NCI-H1694 treated with DMSO at 0.1 percent for 48 hours (cell line): ENCODE measurements around the gene FBXW11.

ENCODE experiments used
- DNase-seq: peaks from one replicate; lab custom pipeline; 2025; lab: John Stamatoyannopoulos, UW

The FBXW11 gene

DNA sequence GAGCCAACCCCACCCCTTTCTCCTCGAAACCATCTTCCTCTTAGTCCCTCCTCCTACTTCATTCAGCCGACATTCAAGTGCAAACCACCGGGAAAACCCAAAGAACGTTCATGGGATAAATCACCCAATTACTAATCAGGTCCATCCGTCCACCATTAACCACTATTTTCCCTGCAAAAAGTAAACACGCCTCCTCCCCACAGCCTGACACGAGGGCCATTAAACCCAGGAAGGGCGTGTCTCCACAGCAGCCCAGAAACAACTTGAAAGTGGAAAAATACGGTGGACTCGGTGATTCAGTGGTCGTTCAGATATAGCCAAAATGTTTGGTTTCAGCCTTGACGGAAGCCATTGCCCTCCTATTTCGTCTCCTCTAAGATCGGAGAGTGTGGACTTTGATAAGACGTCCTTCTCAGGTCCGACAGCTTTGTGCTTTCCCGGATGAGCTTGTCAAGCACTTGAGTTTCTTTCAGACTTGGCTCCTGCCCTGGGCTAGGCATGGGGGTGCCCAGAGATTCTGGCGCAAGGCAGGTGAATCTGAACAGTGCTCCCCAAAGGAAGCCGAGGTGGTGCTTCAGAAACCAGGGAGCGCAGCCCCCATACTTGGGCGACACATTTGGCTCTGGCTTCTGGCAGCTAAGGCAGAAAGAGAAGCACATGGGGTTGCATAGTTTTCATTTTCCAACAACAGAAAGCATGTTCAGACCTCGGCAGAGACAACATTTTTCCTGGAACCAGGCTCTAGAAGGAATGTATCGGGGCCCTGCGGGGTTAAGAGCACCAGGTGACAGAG lies 164.3 kb downstream of the FBXW11 start:
- no peak for DNase-seq

DNA sequence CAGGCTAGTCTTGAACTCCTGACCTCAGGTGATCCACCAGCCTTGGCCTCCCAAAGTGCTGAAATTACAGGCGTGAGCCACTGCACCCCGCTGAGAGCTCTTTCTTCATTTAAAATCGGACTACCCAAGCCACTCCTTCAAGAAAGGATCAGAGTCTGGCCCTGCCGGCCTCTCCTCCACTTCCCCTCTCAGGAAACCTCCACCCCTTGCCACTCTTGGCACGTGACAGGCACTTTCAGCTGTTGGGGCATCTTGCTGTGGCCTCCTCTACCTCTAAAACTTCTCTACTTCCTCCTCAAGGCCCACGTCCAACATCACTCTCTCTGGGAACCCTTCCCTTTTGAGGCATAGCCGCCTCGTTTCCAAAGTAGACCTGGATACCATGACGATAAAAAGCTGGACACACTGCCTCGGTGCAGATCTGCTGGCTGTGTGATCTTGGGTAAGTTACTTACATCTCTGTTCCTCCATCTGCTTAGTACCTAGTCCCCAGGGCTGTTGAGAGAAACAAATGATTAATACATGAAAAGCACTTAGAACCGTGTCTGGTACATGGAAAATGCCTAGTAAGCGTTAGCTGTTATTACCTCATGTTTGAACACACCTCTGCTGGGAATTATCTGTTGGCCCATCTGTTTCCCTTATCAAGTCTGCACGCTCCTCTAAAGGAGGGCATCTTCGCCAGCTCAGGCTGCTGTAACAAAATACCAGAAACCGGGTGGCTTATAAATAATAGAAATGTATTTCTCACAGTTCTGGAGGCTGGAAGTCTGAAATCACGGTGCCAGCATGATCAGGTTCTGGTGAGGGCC lies 165.5 kb downstream of the FBXW11 start:
- DNase-seq, result no peak

DNA sequence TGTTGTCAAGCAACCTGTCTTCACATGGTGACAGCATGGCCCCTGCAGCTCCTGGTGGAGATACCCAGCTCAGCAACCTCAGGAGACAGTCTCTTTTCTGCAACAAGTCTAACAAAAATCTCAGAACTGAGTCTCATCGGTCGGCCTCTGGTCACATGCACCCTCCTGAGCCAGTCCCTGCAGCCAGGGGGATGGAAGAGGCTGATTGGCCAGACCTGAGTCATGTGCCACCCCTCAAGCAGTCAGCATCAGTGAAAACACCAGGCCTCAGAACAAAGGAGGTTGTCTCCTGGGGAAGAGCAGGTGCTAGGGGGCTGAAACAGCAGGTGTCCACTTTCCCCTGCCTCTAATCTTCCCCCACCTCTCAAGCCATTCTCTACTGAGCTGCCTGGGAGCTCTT lies 166.4 kb downstream of the FBXW11 start:
- DNase-seq, result no peak

DNA sequence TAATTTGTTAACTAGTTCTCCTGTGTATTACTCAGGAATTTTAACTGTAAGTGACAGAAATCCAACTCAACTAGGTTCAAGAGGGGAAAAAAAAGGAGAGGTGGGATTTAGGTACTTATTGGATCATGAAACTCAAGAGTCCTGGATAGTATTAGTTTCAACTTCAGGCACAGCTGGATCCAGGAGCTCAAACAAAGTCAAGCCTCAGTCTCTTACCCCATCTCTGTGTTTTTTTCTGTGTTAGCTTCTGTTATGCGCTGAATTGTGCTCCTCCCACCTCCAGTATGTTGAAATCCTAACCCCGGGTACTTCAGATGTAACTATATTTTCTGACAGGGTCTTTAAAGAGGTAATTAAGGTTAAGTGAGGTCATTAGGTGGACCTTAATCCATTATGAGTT lies 167.3 kb downstream of the FBXW11 start:
- no peak for DNase-seq

DNA sequence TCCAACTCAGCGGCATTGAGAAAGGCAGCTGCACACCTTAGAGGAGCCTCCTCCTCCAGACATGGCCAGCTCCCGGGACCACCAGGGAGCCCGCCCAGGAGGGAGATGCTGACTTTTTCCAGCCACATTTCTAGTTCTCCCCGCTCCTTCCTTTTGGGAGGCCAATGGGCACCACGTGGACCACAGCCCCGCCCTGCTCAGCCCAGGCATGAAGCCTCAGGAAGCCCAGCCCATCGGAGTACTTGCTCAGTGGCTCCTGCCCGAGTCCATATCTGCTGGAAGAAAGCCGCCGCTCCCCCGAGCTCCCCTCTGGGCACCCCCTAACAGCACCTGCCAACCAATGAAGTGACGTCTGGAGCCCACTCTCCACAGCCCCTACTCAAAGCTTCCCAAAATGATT lies 168.4 kb downstream of the FBXW11 start:
- DNase-seq, result no peak

DNA sequence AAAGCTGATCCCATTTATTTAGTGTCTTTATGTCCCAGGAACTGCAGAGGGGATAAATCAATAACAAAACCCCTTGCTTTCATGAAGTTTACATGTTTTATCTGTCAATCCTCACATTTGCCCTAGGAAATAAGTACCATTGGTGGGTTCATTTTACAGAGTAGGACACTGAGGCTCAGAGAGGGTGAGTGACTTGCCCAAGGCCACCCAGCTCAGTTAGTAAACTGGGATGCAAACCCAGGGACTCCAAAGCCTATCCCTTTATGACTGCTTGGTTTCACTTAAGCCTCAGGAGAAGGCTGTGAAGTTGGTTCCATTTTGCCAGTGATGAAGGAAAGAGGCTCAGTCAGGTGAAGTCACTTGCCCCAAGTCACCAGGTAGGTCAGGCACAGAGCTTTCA lies 168.9 kb downstream of the FBXW11 start:
- DNase-seq, result no peak

DNA sequence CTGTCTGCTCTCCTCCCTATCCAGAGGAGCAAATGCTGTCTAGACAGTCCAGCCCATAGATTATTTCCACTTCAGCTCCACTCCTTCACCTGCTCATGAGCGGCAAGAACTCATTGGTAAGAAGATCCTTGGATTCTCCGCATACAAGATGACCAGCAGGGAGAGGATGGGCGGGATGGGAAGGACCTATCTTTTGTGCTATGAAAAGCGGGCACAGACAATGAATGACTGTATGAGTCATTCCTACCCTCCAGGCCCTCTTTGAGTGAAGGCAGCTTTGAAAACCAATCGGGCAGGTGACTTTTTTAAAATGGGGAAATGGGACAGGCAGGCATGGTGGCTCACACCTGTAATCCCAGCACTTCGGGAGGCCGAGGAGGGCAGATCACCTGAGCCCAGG lies 171.4 kb downstream of the FBXW11 start:
- DNase-seq, result no peak

DNA sequence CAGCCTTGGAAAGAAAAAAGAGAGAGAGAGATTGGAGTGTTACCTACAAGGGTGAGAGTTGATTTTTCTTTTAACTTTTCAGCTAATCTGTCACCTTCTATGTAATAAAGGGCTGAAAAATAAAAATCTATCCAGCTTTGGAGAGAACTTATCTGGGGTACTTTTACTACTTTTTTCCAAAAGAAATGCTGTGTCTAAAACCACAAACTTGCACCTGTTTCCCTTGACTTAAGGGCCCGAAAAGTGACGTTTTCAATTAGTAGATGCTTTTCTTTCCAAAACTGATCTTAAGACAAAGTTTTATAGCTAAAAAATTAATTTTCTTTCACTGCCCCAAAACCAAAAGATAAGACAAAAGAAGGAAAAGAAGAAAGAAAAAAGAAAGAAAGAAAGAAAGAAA lies 172.0 kb downstream of the FBXW11 start:
- DNase-seq, result no peak

DNA sequence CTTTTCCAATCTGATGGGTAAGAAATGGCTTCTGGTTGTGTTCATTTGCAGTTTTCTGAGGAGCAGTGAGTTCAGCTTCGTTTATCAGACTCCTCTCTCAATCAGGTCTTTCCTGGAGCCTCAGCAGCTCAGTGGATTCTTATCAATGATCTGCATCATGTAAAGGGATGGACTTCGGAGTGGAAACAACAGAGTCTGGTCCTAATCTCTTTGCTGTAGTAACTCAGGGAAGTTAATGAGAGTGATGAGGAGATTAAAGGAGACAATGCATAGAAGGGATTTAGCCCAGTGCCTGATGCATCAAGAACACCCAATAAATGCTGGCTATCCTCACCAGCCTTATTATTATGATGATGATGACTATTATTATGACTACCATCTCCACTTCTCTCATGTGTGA lies 173.7 kb downstream of the FBXW11 start:
- no peak for DNase-seq

DNA sequence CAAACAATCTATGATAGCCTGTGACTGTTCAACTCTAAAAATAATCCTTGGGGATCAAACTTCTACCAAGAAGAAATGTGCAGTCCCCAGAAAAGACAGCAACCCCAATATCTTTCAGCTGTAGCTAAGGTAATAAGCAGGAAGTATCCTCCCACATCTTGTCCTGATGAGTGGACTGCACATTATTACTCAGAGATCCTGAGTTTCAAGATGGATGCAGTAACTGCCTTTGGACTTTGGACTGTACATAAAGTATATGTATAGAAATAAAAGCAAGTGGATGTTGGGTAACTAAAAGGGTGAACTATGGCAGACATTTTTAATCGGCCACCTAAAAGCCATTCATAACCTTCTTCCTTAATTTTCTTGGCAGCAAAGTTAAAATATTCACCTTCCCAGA lies 175.8 kb downstream of the FBXW11 start:
- DNase-seq, result no peak

DNA sequence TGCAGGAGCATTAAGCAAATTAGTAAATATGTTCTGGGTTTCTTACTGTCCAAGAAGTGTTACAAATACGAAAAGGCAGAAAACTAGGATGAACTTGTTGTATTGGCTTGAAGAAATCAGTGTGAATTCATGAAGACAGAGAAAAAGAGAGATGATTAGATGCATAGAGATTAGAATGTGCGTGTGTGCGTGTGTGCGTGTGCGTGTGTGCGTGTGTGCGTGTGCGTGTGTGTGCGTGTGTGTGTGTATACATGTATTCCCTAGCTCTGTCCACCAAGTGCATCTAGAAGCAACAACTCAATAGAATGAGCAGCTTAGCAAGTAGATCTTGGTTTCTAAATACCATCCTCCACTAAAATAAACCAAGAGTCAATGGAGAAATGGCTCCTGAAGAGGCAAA lies 179.3 kb downstream of the FBXW11 start:
- DNase-seq, result no peak

DNA sequence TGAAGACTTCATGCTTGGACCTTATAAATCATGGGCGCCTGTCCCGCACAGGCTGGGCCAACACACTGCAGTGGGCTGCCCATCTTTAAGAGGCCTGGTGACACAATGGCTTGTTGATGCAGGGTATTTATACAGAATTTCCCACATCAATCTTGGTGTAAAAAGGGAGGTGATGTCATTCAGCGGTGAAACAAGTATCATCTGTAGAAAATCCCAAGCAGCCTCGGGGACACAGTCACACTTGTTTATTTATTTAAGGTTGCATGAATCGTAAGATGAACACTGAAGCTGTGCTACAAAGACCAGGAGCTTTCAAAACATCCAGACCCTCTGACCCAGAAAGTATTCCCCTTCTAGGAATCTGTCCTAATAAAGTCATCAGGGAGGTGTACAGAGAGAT lies 180.3 kb downstream of the FBXW11 start:
- no peak for DNase-seq

DNA sequence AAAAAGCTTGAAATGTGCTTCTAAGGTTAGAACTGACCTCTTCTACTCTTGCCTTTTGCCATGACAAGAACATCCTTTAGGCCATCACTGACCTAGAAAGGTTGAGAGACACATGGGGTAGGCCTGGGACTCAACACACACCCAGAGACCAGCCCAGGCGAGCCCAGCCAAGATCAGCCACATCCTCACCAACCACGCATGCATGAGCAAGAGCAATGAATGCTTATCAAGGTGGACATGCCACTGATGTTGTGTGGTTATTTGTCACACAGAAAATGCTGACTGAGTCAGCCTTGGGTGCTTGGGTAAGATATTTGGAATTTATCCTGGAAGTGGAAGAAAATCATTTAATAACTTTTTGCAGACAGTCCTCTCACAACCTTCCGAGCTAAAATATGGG lies 181.4 kb downstream of the FBXW11 start:
- no peak for DNase-seq

DNA sequence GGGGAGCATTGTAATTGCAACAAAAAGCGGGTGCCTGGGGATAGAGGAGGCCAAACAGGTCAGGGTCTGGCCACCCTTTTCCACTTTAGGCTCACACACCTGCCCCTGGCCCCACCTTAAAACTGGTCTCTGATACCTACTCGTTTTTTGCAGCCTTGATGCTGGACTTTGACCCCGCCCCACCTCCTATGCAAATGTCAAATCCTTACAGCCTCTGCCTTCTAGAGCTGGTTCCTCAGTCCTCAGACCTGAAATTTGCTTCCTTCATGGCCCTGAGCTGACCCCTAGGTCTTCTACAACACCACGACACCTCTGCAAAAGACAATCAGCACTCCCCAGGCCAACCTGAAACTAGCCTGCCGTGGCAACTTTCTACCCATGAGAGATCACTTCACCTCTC lies 183.2 kb downstream of the FBXW11 start:
- no peak for DNase-seq

DNA sequence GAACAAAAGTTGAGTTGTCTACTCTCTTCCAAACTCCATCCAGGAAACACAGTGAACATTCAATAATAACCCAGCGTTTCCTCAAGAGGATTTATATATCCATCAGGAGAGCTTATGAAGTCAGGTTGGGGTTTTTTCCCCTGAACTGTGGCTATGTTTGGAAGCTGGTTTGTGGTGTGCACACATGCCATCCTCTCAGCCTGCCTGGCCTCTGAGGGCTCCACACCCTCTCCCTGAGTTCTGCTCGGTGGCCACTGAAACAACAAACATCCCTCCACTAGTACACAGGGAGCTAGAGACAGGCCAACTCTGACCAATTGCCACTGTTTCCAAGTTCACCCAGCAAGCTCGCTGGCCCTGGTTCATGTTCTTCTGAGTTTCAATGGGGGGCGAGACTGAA lies 185.2 kb downstream of the FBXW11 start:
- no peak for DNase-seq

DNA sequence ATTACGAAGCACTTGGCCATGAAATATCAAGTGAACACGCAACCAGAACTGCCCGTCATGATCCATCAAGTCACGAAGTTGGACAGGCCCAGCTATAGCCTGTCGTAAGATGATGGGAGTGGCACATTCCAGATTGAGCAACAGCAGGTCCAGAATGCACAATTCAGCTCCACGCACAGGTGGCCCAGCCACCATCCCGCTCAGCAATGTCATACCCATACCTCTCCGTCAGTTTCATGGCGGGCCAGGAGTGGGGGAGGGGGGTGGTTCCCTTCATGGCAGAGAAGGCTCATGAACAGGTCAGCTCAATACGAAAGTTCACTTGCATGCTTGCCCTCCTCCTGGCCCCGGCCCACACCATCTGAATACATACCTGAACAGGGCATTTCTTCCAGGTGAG lies 185.9 kb downstream of the FBXW11 start:
- DNase-seq, result no peak

DNA sequence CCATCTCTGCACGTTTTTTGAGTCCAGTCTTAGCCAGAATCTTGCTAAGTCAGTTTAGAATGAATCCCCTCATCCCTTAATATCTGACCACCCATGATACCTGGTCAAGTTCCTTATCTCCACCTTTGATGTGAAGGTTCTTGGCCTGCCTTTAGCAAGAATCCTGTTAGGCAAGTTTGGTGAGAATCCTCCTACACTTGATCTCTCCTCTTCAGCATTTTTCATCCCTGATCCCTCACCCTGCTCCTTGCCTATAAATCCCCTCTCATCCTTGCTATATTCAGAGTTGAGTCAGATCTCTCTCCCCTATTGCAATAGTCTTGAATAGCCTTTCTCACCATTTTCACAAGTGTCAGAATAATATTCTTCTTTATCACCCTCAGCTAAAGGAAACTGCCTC lies 189.8 kb downstream of the FBXW11 start:
- no peak for DNase-seq

DNA sequence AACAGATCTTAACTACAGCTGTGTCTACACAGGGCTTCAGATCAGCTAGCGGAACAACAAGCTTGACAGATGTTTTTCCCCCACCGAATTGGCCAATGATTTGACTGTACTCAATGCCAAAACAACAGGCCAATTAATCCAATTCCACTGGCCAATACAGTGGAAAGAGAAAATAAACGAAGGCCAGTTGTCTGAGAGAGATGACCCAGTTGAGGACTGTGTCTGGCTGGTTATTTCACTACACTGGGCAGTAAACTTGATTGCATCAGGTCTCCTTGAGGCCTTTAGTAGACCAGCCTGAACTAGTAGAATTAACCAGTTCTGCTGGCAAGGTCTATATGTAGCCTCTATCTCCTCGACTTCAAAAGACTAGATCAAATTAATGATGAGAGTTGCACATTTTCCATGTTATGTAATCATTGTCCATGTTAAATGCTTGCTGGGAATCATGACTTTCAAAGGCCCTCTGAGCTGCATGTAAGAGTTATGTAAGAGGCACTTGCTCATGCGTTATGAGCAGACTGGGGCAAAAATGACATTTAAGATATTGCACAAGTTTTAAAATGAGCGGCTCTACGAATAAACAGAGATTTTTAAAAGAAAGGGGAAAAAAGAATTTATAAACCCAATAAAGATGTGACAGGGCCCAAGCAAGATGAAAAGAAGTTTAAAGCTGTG lies 192.5 kb downstream of the FBXW11 start:
- DNase-seq, result no peak

DNA sequence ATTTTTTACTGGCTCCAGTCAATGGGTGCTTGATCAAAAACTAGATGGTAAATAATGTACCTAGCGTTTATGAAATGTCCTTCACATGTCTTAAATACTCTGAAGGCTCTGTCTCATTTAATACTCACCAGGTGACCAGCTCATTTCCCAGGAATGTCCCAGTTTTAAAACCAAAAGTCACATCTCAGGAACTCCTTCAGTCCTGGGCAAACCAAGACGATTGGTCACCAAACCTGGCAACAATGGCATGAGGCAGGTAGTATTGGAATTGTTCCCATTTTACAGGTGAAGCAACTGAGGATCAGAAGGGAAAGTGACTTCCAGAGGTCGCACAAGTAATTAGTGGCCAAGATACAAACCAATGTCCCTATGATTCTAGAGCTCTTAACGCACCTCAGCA lies 193.2 kb downstream of the FBXW11 start:
- no peak for DNase-seq
